GM18907 (cell line): ENCODE results near the gene PLA2G4F.
"Not testable (repeated sequence)": the region's sequence is repeated elsewhere in the genome, so short reads cannot be mapped to it uniquely, and the experiment has no call there.

ENCODE experiments used
- ATAC-seq: cut with Tn5 transposase; IDR thresholded peaks from one replicate; pipeline ENCODE4 v1.9.1; 2021; ENCODE audit warnings: mild to moderate bottlenecking, moderate library complexity; ENCODE audit not compliant: unreplicated experiment

PLA2G4F gene

DNA sequence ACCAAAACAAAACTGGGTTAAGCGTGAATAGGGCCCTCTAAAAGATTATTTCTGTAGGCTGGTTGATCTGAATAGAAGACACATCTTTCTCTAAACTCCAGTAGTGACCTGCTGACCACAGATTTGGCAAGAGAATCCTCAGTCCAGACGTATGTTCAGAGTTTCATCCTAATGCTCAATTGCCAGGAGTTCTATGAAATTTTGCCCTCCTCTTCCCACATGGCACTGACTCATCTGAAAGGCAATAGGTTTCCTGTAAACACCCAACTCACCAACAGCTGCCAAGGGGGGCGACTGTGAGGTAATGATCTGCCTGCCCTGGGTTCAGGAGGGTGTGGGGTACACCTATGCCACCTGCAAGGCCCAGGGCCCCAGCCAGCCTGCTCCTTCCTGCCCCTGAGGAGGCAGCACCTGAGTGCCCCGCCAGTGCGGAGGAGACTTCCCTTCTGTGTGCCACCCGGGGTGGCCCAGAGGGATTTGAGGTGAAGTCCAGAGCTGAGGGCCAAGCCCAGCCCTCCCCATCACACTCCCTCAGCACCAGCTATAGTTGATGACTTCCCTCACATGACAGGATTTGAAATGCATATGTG is 53.7 kb downstream of the PLA2G4F start:
- no peak for ATAC-seq

DNA sequence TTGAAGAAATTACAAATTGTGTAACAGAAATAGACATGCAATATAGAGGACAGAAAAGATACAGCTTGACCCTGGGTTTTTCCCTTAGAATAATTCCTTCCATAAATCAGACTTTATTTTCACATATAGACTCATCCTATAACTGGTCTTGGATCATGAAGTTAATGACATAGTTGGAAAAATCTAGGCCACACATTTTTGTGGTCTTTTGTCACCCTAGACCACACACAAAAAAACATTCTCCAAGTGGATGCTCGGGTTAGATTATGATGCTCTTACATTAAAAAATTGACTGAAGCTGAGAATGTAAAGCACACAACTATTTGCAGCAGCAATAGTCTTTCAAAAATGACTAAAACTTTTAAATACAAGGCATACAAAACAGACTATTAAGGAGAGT is 54.6 kb downstream of the PLA2G4F start:
- no peak for ATAC-seq

GRCh38 chr15:42100021-42100800 is 56.2 kb downstream of the PLA2G4F start:
- ATAC-seq = no peak

GRCh38 chr15:42097018-42097417 is 59.4 kb downstream of the PLA2G4F start:
- ATAC-seq = no peak

DNA sequence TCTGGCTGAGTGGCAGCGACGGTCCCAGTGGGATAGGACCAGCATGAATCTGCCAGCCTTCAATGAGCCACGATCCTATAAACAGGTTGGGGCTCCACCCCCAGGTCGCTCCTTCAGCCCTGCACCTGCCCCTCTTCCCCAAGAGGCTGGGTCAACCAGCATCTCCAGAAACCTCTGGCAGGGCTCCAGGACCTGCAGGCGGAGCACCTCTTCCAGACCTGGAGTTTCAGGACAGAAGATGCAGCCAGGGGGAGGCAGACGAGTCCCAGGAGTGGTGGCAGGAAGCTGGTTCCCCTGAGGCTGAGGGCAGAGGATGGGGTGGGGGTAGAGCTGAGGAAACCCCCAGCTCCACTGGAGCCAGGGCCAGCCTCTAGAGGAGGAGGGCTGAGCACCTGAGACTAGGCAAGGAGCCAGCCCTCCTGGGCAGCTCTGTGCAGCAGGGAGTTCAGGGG is 61.9 kb downstream of the PLA2G4F start, which contains the start of gene PLA2G4D:
TSS of gene PLA2G4D (minus strand) at position 51 of the 452 bp plus-strand sequence. CDS start 103 bp downstream, outside the sequence.
- no peak for ATAC-seq

- no peak for ATAC-seq
These were observed 62.5 kb downstream of the PLA2G4F start for GRCh38 chr15:42093966-42094365.

DNA sequence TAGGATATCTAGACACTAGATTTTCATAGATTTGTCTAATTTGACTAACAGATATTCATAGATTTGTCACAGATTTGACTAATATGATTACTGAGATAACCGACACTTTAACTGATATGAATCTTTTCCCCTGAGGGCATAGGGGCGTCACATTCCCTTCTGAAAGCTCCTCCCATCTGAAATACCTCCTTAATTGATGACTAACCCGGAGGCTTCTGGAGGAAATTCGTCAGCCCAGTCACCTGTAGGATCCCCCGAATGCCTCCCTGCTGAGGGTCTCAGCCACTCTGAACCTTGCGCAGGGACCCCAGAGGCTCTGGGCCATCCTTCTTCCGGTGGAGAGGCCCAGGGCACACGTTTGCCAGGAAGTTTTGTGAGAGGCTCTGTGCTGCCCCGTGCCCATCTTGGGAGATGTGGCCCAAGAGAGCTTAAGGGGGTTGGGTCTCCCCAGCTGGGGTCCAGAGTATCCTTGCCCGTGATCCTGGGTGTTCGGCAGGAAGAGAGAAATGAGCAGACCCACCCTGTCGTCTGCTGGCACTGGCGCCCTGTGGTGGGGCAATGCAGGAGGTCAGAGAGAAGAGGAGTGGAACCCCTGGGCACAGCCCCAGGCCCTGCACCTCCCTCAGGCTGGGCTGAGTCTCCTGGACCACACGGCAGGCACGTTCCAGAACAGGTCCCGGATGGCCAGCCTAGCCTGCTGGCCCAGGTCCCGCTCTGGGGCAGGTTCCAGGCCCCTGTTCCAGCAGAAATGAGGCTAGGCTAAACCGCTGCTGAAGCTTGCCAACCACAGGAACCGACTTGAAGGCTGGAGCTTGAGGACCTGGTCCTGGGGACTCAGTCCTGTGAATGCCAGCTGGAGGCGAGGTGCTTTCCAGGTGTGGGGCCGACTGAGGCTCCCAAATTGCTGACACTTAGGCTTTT is 63.8 kb downstream of the PLA2G4F start:
- ATAC-seq = no peak

DNA sequence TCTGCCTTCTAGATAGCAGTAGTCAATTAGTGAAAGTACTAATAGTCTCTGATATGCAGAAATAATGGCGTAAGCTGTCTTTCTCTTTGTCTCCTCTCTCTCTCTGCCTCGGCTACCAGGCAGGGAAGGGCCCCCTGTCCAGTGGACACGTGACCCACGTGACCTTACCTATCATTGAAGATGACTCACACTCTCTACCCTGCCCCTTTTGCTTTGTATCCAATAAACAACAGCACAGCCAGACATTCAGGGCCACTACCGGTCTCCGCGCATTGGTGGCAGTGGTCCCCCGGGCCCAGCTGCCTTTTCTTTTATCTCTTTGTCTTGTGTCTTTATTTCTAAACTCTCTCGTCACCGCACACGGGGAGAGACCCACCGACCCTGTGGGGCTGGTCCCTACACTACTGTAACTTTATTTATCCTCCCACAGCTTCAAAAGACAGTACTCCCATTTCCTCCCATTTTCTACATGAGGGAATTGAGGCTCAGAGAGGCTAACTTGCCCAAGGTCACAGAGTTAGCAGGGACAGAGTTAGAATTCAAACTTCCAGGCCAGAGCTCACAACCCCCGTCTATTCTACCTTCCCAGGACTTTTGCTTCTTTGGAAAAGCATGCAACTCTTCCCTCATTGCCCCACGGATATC is 64.6 kb downstream of the PLA2G4F start:
- not testable (repeated sequence) for ATAC-seq

GRCh38 chr15:42090781-42091180 is 65.7 kb downstream of the PLA2G4F start:
- ATAC-seq = no peak

DNA sequence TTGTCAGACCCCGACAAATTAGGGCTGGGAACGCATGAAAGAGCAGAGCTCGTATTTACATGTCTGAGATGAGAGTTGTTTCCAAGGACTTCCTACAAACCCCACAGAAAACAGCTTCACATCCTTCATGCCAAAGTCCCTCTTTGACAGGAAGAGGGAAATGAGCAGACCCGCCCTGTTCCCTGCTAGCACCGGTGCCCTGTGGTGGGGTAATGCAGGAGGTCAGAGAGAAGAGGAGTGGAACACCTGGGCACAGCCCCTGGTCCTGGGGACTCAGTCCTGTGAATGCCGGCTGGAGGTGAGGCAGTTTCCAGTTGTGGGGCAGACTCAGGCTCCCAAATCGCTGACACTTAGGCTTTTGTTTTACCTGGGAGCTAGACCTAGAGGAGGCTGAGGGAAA is 66.1 kb downstream of the PLA2G4F start:
- no peak for ATAC-seq

DNA sequence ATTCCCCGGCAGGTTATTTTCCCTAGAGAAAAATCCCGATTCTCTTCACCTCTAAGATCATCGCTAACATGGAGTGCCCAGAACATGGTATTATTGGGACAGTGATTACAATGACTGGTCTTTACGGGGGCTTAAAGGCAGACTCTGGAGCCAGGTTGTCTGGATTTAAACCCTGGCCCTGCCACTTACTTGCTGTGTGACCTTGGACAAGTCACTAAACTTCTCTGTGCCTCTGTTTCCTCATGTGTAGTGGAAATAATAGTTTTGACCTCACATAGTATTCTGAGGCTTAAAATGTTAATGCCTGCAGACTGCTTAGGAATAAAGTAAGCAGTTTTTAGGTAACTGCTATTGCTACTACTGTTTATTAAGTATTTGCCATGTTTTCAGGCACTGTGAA is 66.5 kb downstream of the PLA2G4F start:
- ATAC-seq = no peak
